IMR-90 (cell line): ENCODE results near the gene PSD. TPM values are rescaled to one million over a fixed set of nuclear protein-coding genes. Genes with fewer than 3 reads are reported as not detected.
A peak's percentile ranks its signal among the peaks of the same experiment; 100 is the strongest.

Source experiments
- ATAC-seq: fragments of 200-7000 bp; cut with Tn5 transposase; 2 replicates; pipeline ENCODE4 v1.9.1; 2020; ENCODE audit warnings: low read depth, mild to moderate bottlenecking, moderate library complexity
- BruUV-seq: library from RNA; stranded (reverse); fragments of 400-500 nt; replicated peaks from 2 replicates; lab custom pipeline; 2021; lab: Mats Ljungman, UMichigan
- CTCF ChIA-PET: fragments of 300-600 bp; formaldehyde crosslinking; extraction: SDS; loops from one replicate; lab custom pipeline; 2021; ENCODE audit warnings: antibody characterized with exemption; lab: Yijun Ruan, JAX
- POLR2A ChIA-PET: fragments of 300-600 bp; sonication (Branson Sonifier 250); formaldehyde crosslinking; loops from one replicate; lab custom pipeline; 2022; ENCODE audit warnings: antibody characterized with exemption; ENCODE audit not compliant: unreplicated experiment; lab: Charles Lee
- DNase-seq: peaks from one replicate; pipeline ENCODE4 v3.0.0; 2013
- H2AFZ ChIP-seq: replicated peaks from 2 replicates; pipeline ENCODE3; 2013; ENCODE audit warnings: low read length, mild to moderate bottlenecking; ENCODE audit not compliant: poor library complexity
- H2AK5ac ChIP-seq: 2 replicates; pipeline ENCODE4 v1.6.1; 2013; ENCODE audit warnings: low read depth, low read length, inconsistent platforms
- H2AK9ac ChIP-seq: replicated peaks from 2 replicates; pipeline ENCODE3; 2013; ENCODE audit warnings: mild to moderate bottlenecking, low read depth, low read length, moderate library complexity; ENCODE audit not compliant: poor library complexity
- H2BK120ac ChIP-seq: 2 replicates; pipeline ENCODE4 v1.6.1; 2013; ENCODE audit warnings: low read depth, low read length, inconsistent platforms
- H2BK15ac ChIP-seq: 3 replicates; pipeline ENCODE4 v1.6.1; 2013; ENCODE audit warnings: low read depth, low read length, inconsistent platforms
- H2BK20ac ChIP-seq: 2 replicates; pipeline ENCODE4 v1.6.1; 2013; ENCODE audit warnings: low read depth, mild to moderate bottlenecking, inconsistent platforms, low read length, moderate library complexity
- H2BK5ac ChIP-seq: 2 replicates; pipeline ENCODE4 v1.6.1; 2013; ENCODE audit warnings: mild to moderate bottlenecking, low read depth, low read length, inconsistent platforms; ENCODE audit not compliant: poor library complexity, severe bottlenecking
- H3K14ac ChIP-seq: replicated peaks from 2 replicates; pipeline ENCODE4 v1.6.1; 2013; ENCODE audit warnings: low read depth, low read length, inconsistent platforms
- H3K18ac ChIP-seq: 2 replicates; pipeline ENCODE4 v1.6.1; 2013; ENCODE audit warnings: low read depth, low read length, control low read depth
- H3K23ac ChIP-seq: 2 replicates; pipeline ENCODE4 v1.6.1; 2013; ENCODE audit warnings: low read depth, low read length, inconsistent platforms
- H3K27ac ChIP-seq: 2 replicates; pipeline ENCODE4 v1.5.1; 2013; ENCODE audit warnings: mild to moderate bottlenecking, control low read depth, low read length; ENCODE audit not compliant: insufficient read depth
- H3K27me3 ChIP-seq: 2 replicates; pipeline ENCODE4 v1.6.1; 2013; ENCODE audit warnings: low read length; ENCODE audit not compliant: control insufficient read depth, insufficient read depth
- H3K36me3 ChIP-seq: 2 replicates; pipeline ENCODE4 v1.6.1; 2013; ENCODE audit warnings: low read length, mixed read lengths; ENCODE audit not compliant: control insufficient read depth, insufficient read depth
- H3K4ac ChIP-seq: 2 replicates; pipeline ENCODE4 v1.6.1; 2013; ENCODE audit warnings: low read depth, low read length, inconsistent platforms
- H3K4me1 ChIP-seq: 2 replicates; pipeline ENCODE4 v1.6.1; 2013; ENCODE audit warnings: low read length, mixed read lengths; ENCODE audit not compliant: control insufficient read depth, insufficient read depth
- H3K4me2 ChIP-seq: 2 replicates; pipeline ENCODE4 v1.6.1; 2013; ENCODE audit warnings: low read depth, mild to moderate bottlenecking, control low read depth, low read length, moderate library complexity
- H3K4me3 ChIP-seq: 2 replicates; pipeline ENCODE4 v1.5.1; 2013; ENCODE audit warnings: low read depth, mild to moderate bottlenecking, control low read depth, low read length, moderate library complexity; ENCODE audit not compliant: insufficient read depth
- H3K56ac ChIP-seq: 2 replicates; pipeline ENCODE4 v1.6.1; 2013; ENCODE audit warnings: low read length, inconsistent platforms; ENCODE audit not compliant: insufficient read depth; ENCODE audit errors: extremely low read depth
- H3K79me1 ChIP-seq, 2 experiments: 2 replicates each; pipeline ENCODE4 v1.6.1; 2013; ENCODE audit warnings: low read length in 2 of 2, inconsistent platforms in 1 of 2, low read depth in 1 of 2
- H3K9ac ChIP-seq: 2 replicates; pipeline ENCODE4 v1.6.1; 2013; ENCODE audit warnings: low read depth, low read length, control low read depth
- H3K9me1 ChIP-seq: 2 replicates; pipeline ENCODE4 v1.6.1; 2013; ENCODE audit warnings: low read length, inconsistent platforms; ENCODE audit not compliant: insufficient read depth
- H3K9me3 ChIP-seq: 2 replicates; pipeline ENCODE4 v1.6.1; 2013; ENCODE audit warnings: low read length; ENCODE audit not compliant: control insufficient read depth, insufficient read depth
- H4K20me1 ChIP-seq: 2 replicates; pipeline ENCODE4 v1.6.1; 2013; ENCODE audit warnings: low read length, inconsistent platforms; ENCODE audit not compliant: insufficient read depth
- H4K5ac ChIP-seq: 2 replicates; pipeline ENCODE4 v1.6.1; 2013; ENCODE audit warnings: mild to moderate bottlenecking, low read depth, low read length, control low read depth
- H4K8ac ChIP-seq, 2 experiments: 2 replicates each; pipeline ENCODE4 v1.6.1; 2013; ENCODE audit warnings: low read depth in 2 of 2, low read length in 2 of 2, control low read depth in 1 of 2, inconsistent platforms in 1 of 2
- H4K91ac ChIP-seq: 2 replicates; pipeline ENCODE4 v1.6.1; 2013; ENCODE audit warnings: low read depth, low read length, inconsistent platforms; ENCODE audit not compliant: insufficient read depth
- CHD1 ChIP-seq: IDR thresholded peaks from 2 replicates; pipeline ENCODE4 v1.6.1; 2012; ENCODE audit warnings: low read depth, low read length, improper control_type of control experiment
- MAZ ChIP-seq: IDR thresholded peaks from 2 replicates; pipeline ENCODE4 v1.6.1; 2012; ENCODE audit warnings: low read depth, mild to moderate bottlenecking, low read length, improper control_type of control experiment, moderate library complexity, borderline replicate concordance
- MXI1 ChIP-seq: IDR thresholded peaks from 2 replicates; pipeline ENCODE4 v1.6.1; 2012; ENCODE audit warnings: low read depth, mild to moderate bottlenecking, low read length, moderate library complexity, borderline replicate concordance
- RCOR1 ChIP-seq: IDR thresholded peaks from 2 replicates; pipeline ENCODE4 v1.6.1; 2012; ENCODE audit warnings: mild to moderate bottlenecking, low read length, improper control_type of control experiment; ENCODE audit not compliant: insufficient replicate concordance
- WGBS, 2 experiments: methylation state at CpG; one replicate each; pipeline versions ENCODE4 v1.1.5 to v1.1.7; 2013; ENCODE audit warnings: missing lambda C conversion rate in 2 of 2; ENCODE audit not compliant: insufficient read length in 1 of 2; ENCODE audit errors: extremely low coverage in 2 of 2; 5-methylcytosine and 5-hydroxymethylcytosine counted together
- dilution Hi-C: fragments of 300-500 bp; cut with HindIII; formaldehyde crosslinking; loops from one replicate; pipeline ENCODE4 v1.14.3; 2018; ENCODE audit warnings: low sequenced_read_pairs; ENCODE audit not compliant: unreplicated experiment
- in situ Hi-C: fragments of 300-500 bp; cut with MboI; formaldehyde crosslinking; loops from 3 replicates; pipeline ENCODE4 v1.14.3; 2019; ENCODE audit warnings: low sequenced_read_pairs, inconsistent platforms, mixed read lengths
- intact Hi-C: fragments of 100-400 bp; cut with micrococcal nuclease; formaldehyde crosslinking; loops from 2 replicates; pipeline ENCODE4 v1.10.0; 2022
- polyA plus RNA-seq, 3 experiments: library from polyadenylated mRNA; depleted of rRNA; stranded (reverse); fragments of >200 nt; gene quantifications; 2 replicates each; pipeline ENCODE4 v1.2.3, GENCODE V29; 2012; ENCODE audit warnings: low replicate concordance in 1 of 3
- total RNA-seq: library from RNA; depleted of rRNA; stranded (reverse); fragments of >200 nt; gene quantifications from 2 replicates; pipeline ENCODE4 v1.2.3, GENCODE V29; 2012

The PSD gene
- total and polyA plus RNA-seq, 2 of the 4 experiments (the other 2 are of a cell fraction), result 2.0 to 4.4 TPM

GRCh38 chr10:102411341-102412255 is 7.0 kb downstream of the PSD start (continued):
- TF ChIP-seq RCOR1, result no peak

- Histone ChIP-seq H3K9ac (peak overlapping the region; percentile 22), H3K56ac (no peak overlapping the region), H3K4me3 (peak overlapping the region; percentile 30), H2BK120ac (no peak overlapping the region), H3K23ac (no peak overlapping the region), H3K9me1 (peaks cover 11% of the 10 kb centered on the region; the same call in 1 of the 2 replicates), H2BK5ac (no peak overlapping the region), H3K27ac (no peak overlapping the region; the same call in 1 of the 2 replicates), H3K14ac (0 out of 2 replicates have a peak overlapping the region, but pooled peaks have one; percentile 15), H4K20me1 (no peaks in the 10 kb centered on the region; the same call in 1 of the 2 replicates), H4K5ac (peak overlapping the region; percentile 51; the same call in 1 of the 2 replicates), H2AK9ac (peak overlapping the region; percentile 86), H4K8ac (peak overlapping the region; percentile 51 to 80; a peak in 2 of 4 replicates), H4K91ac (no peak overlapping the region; the same call in 1 of the 2 replicates), H2AFZ (peak overlapping the region; percentile 88), H3K4me1 (peaks cover 8% of the 10 kb centered on the region; the same call in 1 of the 2 replicates), H2BK15ac (no peak overlapping the region), H3K4me2 (peak overlapping the region; percentile 36), H3K27me3 (peaks cover 64% of the 10 kb centered on the region), H3K36me3 (no peaks in the 10 kb centered on the region), H3K9me3 (no peaks in the 10 kb centered on the region), H3K4ac (peak overlapping the region; percentile 52), H3K18ac (no peak overlapping the region; the same call in 1 of the 2 replicates), H2BK20ac (no peak overlapping the region), H2AK5ac (peak overlapping the region; percentile 83; the same call in 1 of the 2 replicates), H3K79me1 (peaks cover 0 to 4% of the 10 kb centered on the region in 2 experiments; a peak in 1 of 4 replicates)
- dilution Hi-C loops, result no loop called here
- DNase-seq (no peak), ATAC-seq (peak; percentile 56)
- intact Hi-C loops, result no loop called here
- ChIA-PET POLR2A (no interaction called here), CTCF (interaction anchor here (0.6 to 0.7 kb wide), 2 partner anchors 8 to 11 kb away, joined by 3 read pairs; no protein-coding TSS in a partner anchor)
- TF ChIP-seq RCOR1 (no peak), CHD1 (no peak), MAZ (no peak; the same call in 1 of the 2 replicates), MXI1 (peak; percentile 22; the same call in 1 of the 2 replicates)
- 29% methylated on average over 4 of the region's 48 CpGs; no CpG with 5 or more reads in 1 of the 2 experiments for WGBS, 2 experiments
- in situ Hi-C loops, result no loop called here
- BruUV-seq, result no TSS peak
Measured at GRCh38 chr10:102410429-102411073, 8.0 kb downstream of the PSD start.
